Measurements from ENCODE around the gene DDX51. TPM values are rescaled to one million over a fixed set of nuclear protein-coding genes. Genes with fewer than 3 reads are reported as not detected.

Gene DDX51
- total RNA-seq, 2 donors from 2014 or later, result 9.4 to 22.9 TPM

GRCh38 chr12:132170094-132170636, 26.0 kb upstream of the DDX51 start:
- Histone ChIP-seq H3K27ac (no peak overlapping the region), H3K36me3 (no peaks in the 10 kb centered on the region), H3K27me3 (no peaks in the 10 kb centered on the region), H3K9ac (ENCODE audit: low read depth in 2 of 2, low read length in 2 of 2) (no peak overlapping the region), H3K4me3 (no peak overlapping the region), H3K9me3 (no peaks in the 10 kb centered on the region), H3K4me1 (no peaks in the 10 kb centered on the region)
- intact Hi-C loops (cut with DNase I), result no loop called here
- no peak for DNase-seq
- no peak for TF ChIP-seq CTCF (IDR thresholded peaks at IDR 0.05)

- Histone ChIP-seq H3K9ac (ENCODE audit: low read depth in 2 of 2, low read length in 2 of 2) (no peak overlapping the region), H3K36me3 (no peaks in the 10 kb centered on the region), H3K4me1 (no peaks in the 10 kb centered on the region), H3K4me3 (no peak overlapping the region), H3K27me3 (no peaks in the 10 kb centered on the region), H3K9me3 (no peaks in the 10 kb centered on the region), H3K27ac (no peak overlapping the region)
- TF ChIP-seq CTCF (IDR thresholded peaks at IDR 0.05), result no peak
- DNase-seq, result no peak
- intact Hi-C loops (cut with DNase I), result no loop called here
Observed at GRCh38 chr12:132169376-132169775, 25.3 kb upstream of the DDX51 start.

- no peaks in the 10 kb centered on the region for H3K9me3 ChIP-seq
- H3K36me3 ChIP-seq, result no peaks in the 10 kb centered on the region
- H3K9ac ChIP-seq (ENCODE audit: low read depth in 2 of 2, low read length in 2 of 2), result no peak overlapping the region
- no peak for DNase-seq
- intact Hi-C loops (cut with DNase I), result no loop called here
- no peak overlapping the region for H3K27ac ChIP-seq
- no peaks in the 10 kb centered on the region for H3K27me3 ChIP-seq
- no peak for TF ChIP-seq CTCF (IDR thresholded peaks at IDR 0.05)
- no peak overlapping the region for H3K4me3 ChIP-seq
- H3K4me1 ChIP-seq, result no peaks in the 10 kb centered on the region
Observed at GRCh38 chr12:132168311-132169031, 24.4 kb upstream of the DDX51 start.

- Histone ChIP-seq H3K4me1 (no peaks in the 10 kb centered on the region), H3K4me3 (no peak overlapping the region), H3K36me3 (no peaks in the 10 kb centered on the region), H3K9ac (ENCODE audit: low read depth in 2 of 2, low read length in 2 of 2) (no peak overlapping the region), H3K9me3 (no peaks in the 10 kb centered on the region), H3K27ac (no peak overlapping the region), H3K27me3 (no peaks in the 10 kb centered on the region)
- intact Hi-C loops (cut with DNase I), result no loop called here
- no peak for DNase-seq
- no peak for TF ChIP-seq CTCF (IDR thresholded peaks at IDR 0.05)
Observed at GRCh38 chr12:132167611-132168310, 23.6 kb upstream of the DDX51 start.

- no peak overlapping the region for H3K9ac ChIP-seq (ENCODE audit: low read depth in 2 of 2, low read length in 2 of 2)
- no peaks in the 10 kb centered on the region for H3K9me3 ChIP-seq
- H3K4me1 ChIP-seq, result no peaks in the 10 kb centered on the region
- no peak for TF ChIP-seq CTCF (IDR thresholded peaks at IDR 0.05)
- H3K36me3 ChIP-seq, result no peaks in the 10 kb centered on the region
- no peaks in the 10 kb centered on the region for H3K27me3 ChIP-seq
- intact Hi-C loops (cut with DNase I), result no loop called here
- no peak overlapping the region for H3K27ac ChIP-seq
- no peak for DNase-seq
- no peak overlapping the region for H3K4me3 ChIP-seq
Observed at GRCh38 chr12:132166801-132167591, 22.9 kb upstream of the DDX51 start.

All from colonic mucosa (tissue), 4 donors.